ENCODE measurements around the gene EIF3D. TPM values are rescaled to one million over a fixed set of nuclear protein-coding genes. Genes with fewer than 3 reads are reported as not detected.

EIF3D gene
- total RNA-seq, 6 donors from 2014 or later: 125 to 202 (median 142) TPM

DNA sequence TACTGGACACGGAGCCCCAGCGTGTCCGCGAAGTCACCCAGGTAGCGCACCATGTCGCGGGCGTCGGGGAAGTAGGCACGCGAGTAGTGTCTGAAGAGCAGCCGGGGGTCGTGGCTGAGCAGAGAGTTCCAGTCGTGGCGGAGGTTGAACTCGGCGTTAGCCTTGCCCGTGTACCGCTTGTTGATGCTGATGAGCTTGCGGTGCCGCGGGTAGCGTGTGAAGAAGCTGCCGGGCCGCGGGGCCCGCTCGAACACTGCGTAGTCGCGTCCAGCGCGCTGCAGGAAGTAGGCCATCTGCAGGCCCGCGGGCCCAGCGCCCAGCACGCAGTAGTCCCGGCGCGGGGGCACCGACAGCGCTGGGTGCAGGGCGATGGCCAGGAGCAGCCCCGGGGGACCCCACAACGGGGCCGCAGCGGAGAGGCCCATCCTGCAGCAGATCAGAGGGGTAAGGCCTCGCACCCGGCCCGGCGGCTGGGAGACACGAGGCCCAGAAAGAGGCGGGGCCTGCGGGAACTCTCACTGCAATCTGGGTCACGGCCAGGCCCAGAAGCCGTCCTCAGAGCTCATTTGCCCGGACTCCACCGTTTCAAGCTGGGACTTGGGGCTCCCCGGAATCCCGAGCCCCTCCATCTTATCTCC, 22.8 kb downstream of the EIF3D start:
- Histone ChIP-seq H3K9me3 (no peaks in the 10 kb centered on the region), H3K36me3 (peaks cover 0 to 16% (median 5%) of the 10 kb centered on the region in 4 donors), H3K27ac (peak overlapping the region in 2 of 4 donors; percentile 64 to 81), H3K4me3 (peak overlapping the region in 3 of 4 donors; percentile 54 to 76 (median 72)), H3K27me3 (no peaks in the 10 kb centered on the region), H3K4me1 (peaks cover 13 to 20% (median 15%) of the 10 kb centered on the region in 4 donors)
- DNase-seq (peak in 1 of 2 donors; percentile 87), ATAC-seq (ENCODE audit: low FRiP score in 2 of 2) (no peak)
- TF ChIP-seq EP300 (IDR thresholded peaks at IDR 0.05) (no peak), POLR2AphosphoS5 (IDR thresholded peaks at IDR 0.05) (no peak), POLR2A (IDR thresholded peaks at IDR 0.05) (no peak)
- TF ChIP-seq, protein P1, sequence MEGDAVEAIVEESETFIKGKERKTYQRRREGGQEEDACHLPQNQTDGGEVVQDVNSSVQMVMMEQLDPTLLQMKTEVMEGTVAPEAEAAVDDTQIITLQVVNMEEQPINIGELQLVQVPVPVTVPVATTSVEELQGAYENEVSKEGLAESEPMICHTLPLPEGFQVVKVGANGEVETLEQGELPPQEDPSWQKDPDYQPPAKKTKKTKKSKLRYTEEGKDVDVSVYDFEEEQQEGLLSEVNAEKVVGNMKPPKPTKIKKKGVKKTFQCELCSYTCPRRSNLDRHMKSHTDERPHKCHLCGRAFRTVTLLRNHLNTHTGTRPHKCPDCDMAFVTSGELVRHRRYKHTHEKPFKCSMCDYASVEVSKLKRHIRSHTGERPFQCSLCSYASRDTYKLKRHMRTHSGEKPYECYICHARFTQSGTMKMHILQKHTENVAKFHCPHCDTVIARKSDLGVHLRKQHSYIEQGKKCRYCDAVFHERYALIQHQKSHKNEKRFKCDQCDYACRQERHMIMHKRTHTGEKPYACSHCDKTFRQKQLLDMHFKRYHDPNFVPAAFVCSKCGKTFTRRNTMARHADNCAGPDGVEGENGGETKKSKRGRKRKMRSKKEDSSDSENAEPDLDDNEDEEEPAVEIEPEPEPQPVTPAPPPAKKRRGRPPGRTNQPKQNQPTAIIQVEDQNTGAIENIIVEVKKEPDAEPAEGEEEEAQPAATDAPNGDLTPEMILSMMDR (IDR thresholded peaks at IDR 0.05): no peak
- 93 to 96% methylated on average over 41 to 45 of the region's 60 CpGs for WGBS, 2 donors

DNA sequence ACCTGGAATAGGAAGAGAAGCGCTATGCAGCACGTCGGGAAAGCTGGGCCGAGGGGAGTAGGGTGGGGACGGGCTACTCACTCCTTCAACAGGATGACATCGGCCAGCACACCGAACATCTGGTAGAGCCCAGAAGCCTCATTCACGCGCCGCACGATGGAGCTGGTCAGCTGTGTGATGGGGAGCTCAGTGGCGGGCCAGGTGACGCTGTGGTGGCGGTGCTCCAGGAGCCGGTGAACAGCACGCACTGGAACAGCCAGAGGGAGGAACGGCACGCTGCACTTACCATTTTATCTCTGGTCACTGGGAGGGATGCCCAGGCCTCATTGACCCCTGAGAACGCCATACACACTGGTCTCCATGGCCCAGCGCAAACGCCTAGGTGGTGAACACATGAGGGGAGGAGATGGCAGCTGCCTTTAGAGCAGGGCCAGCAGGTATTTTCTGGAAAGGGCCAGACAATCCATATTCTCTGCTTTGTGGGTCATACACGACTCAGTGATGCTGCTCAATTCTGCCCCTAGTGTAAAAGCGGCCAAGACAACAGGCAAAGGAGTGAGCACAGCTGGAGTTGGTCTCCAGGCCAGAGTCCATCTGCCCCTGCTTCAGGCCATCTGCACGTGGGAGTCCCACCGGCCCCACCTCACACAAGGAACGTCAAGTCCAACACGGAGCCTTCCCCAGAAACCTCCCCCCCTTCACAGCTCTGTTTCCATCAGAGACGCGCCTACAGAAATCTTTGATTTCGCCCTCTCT, 30.9 kb downstream of the EIF3D start:
- peak in 1 of 2 donors; percentile 65 for DNase-seq
- Histone ChIP-seq H3K27me3 (no peaks in the 10 kb centered on the region), H3K4me1 (peaks cover 0 to 12% (median 3%) of the 10 kb centered on the region in 4 donors), H3K27ac (no peak overlapping the region), H3K9me3 (no peaks in the 10 kb centered on the region), H3K36me3 (peaks cover 0 to 25% (median 4%) of the 10 kb centered on the region in 4 donors), H3K4me3 (no peak overlapping the region)
- TF ChIP-seq POLR2A (IDR thresholded peaks at IDR 0.05) (no peak), EP300 (IDR thresholded peaks at IDR 0.05) (no peak), POLR2AphosphoS5 (IDR thresholded peaks at IDR 0.05) (no peak)
- TF ChIP-seq, protein P1 (IDR thresholded peaks at IDR 0.05): no peak
- 91 to 96% methylated on average over 21 to 30 of the region's 30 CpGs for WGBS, 2 donors
- ATAC-seq (ENCODE audit: low FRiP score in 2 of 2): no peak

DNA sequence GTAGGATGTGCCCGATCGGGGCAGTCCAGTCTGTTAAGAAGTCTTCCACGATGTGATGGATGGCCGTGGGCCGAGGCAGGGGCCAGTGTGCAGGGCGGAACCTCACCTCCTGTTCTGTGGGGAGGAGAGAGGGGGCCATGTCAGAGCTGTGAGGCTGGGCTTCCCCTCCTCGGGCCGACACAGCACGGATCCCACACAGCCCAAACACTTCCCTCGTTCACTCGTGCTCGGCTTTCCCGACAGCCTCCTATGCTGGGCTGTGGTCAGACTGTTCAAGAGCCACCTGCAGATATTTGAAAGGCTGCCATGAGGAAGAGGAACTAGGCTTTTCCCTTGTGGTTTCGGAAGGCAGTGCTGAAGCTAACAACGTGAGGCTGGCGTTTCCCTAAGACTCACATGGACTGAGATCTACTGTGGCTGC, 35.3 kb downstream of the EIF3D start:
- peaks cover 0 to 38% (median 8%) of the 10 kb centered on the region in 4 donors for H3K36me3 ChIP-seq
- TF ChIP-seq EP300 (IDR thresholded peaks at IDR 0.05): no peak
- TF ChIP-seq, protein P1 (IDR thresholded peaks at IDR 0.05): peak in 2 of 6 experiments; percentile 24 to 30
- TF ChIP-seq POLR2AphosphoS5 (IDR thresholded peaks at IDR 0.05): peak in 1 of 2 donors; percentile 24
- no peak for TF ChIP-seq POLR2A (IDR thresholded peaks at IDR 0.05)
- no peaks in the 10 kb centered on the region for H3K27me3 ChIP-seq
- peak; percentile 75 to 76 for ATAC-seq (ENCODE audit: low FRiP score in 2 of 2)
- H3K9me3 ChIP-seq: no peaks in the 10 kb centered on the region
- peak overlapping the region in 1 of 4 donors; percentile 46 for H3K27ac ChIP-seq
- WGBS, 2 donors: 40 to 55% methylated on average over 6 to 16 of the region's 16 CpGs
- DNase-seq: peak; percentile 67 to 71
- peaks cover 0 to 12% (median 3%) of the 10 kb centered on the region in 4 donors for H3K4me1 ChIP-seq
- no peak overlapping the region for H3K4me3 ChIP-seq

DNA sequence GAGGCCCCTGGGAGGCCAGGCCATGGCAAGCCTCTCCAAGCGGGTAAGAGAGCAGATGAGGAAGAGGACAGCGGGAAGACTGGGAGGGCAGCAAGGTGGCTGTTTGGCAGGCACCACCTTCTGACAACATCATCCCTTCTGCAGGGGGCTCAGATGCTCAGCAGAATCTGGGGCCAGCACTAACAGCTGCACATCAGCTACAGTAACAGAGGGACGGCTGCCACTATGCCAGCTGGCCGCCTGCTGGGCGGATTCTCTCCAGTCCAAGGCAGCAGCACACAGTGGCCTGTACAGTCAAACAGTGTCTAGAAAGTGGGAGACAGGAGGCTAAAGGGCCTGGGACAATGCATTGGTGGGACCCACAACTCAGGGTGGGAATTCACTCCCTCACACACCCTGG, 36.9 kb downstream of the EIF3D start:
- Histone ChIP-seq H3K9me3 (no peaks in the 10 kb centered on the region), H3K36me3 (peaks cover 0 to 26% (median 5%) of the 10 kb centered on the region in 4 donors), H3K27me3 (no peaks in the 10 kb centered on the region), H3K27ac (peak overlapping the region in 1 of 4 donors; percentile 10), H3K4me1 (peaks cover 0 to 12% (median 3%) of the 10 kb centered on the region in 4 donors), H3K4me3 (no peak overlapping the region)
- 81 to 93% methylated on average over 4 to 5 of the region's 5 CpGs for WGBS, 2 donors
- ATAC-seq (ENCODE audit: low FRiP score in 2 of 2) (no peak), DNase-seq (no peak)
- TF ChIP-seq, protein P1 (IDR thresholded peaks at IDR 0.05): no peak
- no peak for TF ChIP-seq POLR2AphosphoS5 (IDR thresholded peaks at IDR 0.05)
- no peak for TF ChIP-seq POLR2A (IDR thresholded peaks at IDR 0.05)
- TF ChIP-seq EP300 (IDR thresholded peaks at IDR 0.05): no peak

All from upper lobe of left lung (tissue), 6 donors.